OCI-LY3 (cell line): Measurements from ENCODE around the gene SPESP1.
"Not testable (repeated sequence)": the region's sequence is repeated elsewhere in the genome, so short reads cannot be mapped to it uniquely, and the experiment has no call there.

ENCODE experiments used
- H2AFZ ChIP-seq: fragments of 200-600, 300-600 bp; shearing (Covaris generic); 2 replicates; pipeline ENCODE4 v1.6.0; 2014; ENCODE audit warnings: antibody characterized with exemption, low read depth, low read length
- H3K27ac ChIP-seq: fragments of 200-600, 300-600 bp; sonication (generic); 2 replicates; pipeline ENCODE4 v1.5.1; 2014; ENCODE audit warnings: mild to moderate bottlenecking, low read length, moderate library complexity, mixed read lengths
- H3K27me3 ChIP-seq: fragments of 200-600, 300-600 bp; sonication (generic); 2 replicates; pipeline ENCODE4 v1.6.1; 2014; ENCODE audit warnings: low read depth, low read length, mixed read lengths
- H3K36me3 ChIP-seq: fragments of 200-600, 300-600 bp; sonication (generic); replicated peaks from 2 replicates; pipeline ENCODE3; 2014; ENCODE audit warnings: low read depth, low read length, mixed read lengths
- H3K4me1 ChIP-seq: fragments of 300-600, 200-600 bp; sonication (generic); 2 replicates; pipeline ENCODE4 v1.6.1; 2014; ENCODE audit warnings: low read length, mixed read lengths
- H3K4me2 ChIP-seq: fragments of 200-600, 300-600 bp; sonication (generic); 2 replicates; pipeline ENCODE4 v1.6.1; 2014; ENCODE audit warnings: low read length, mixed read lengths
- H3K4me3 ChIP-seq: fragments of 300-600, 200-600 bp; sonication (generic); 2 replicates; pipeline ENCODE4 v1.5.1; 2014; ENCODE audit warnings: antibody characterized with exemption, mild to moderate bottlenecking, low read length, moderate library complexity
- H3K79me2 ChIP-seq: fragments of 300-600, 200-600 bp; shearing (Covaris generic); 2 replicates; pipeline ENCODE4 v1.6.1; 2014; ENCODE audit warnings: mild to moderate bottlenecking, low read length, mixed read lengths
- H3K9ac ChIP-seq: fragments of 300-600, 200-600 bp; shearing (Covaris generic); 2 replicates; pipeline ENCODE4 v1.6.0; 2014; ENCODE audit warnings: mild to moderate bottlenecking, low read length, moderate library complexity
- H3K9me3 ChIP-seq: fragments of 200-600, 300-600 bp; shearing (Covaris generic); 2 replicates; pipeline ENCODE4 v1.6.1; 2014; ENCODE audit warnings: low read length, mixed read lengths; ENCODE audit not compliant: insufficient read depth
- H4K20me1 ChIP-seq: fragments of 200-600, 300-600 bp; sonication (generic); 2 replicates; pipeline ENCODE4 v1.6.1; 2016; ENCODE audit warnings: low read length, mixed read lengths; ENCODE audit not compliant: insufficient read depth
- CTCF ChIP-seq: fragments of 200-600, 300-600 bp; sonication (generic); IDR thresholded peaks from 2 replicates; pipeline ENCODE4 v1.5.1; 2014; ENCODE audit warnings: antibody characterized with exemption, low read length, low read depth
- EZH2phosphoT487 ChIP-seq: fragments of 200-600 bp; shearing (Covaris generic); IDR thresholded peaks from 2 replicates; pipeline ENCODE4 v1.6.1; 2018; ENCODE audit warnings: antibody characterized with exemption, mixed run types, low read depth

The SPESP1 gene

GRCh38 chr15:68967948-68968347, 37.6 kb downstream of the SPESP1 start:
- Histone ChIP-seq H3K36me3 (no peaks in the 10 kb centered on the region), H3K9me3 (peaks cover 10% of the 10 kb centered on the region), H3K4me3 (no peak overlapping the region), H2AFZ (no peak overlapping the region), H3K27me3 (peaks cover 28% of the 10 kb centered on the region), H3K79me2 (no peaks in the 10 kb centered on the region), H3K4me1 (no peaks in the 10 kb centered on the region), H3K27ac (no peak overlapping the region), H4K20me1 (no peaks in the 10 kb centered on the region), H3K9ac (no peak overlapping the region), H3K4me2 (no peak overlapping the region)
- TF ChIP-seq CTCF: no peak
- TF ChIP-seq EZH2phosphoT487: no peak

- Histone ChIP-seq H4K20me1 (no peaks in the 10 kb centered on the region), H3K4me2 (no peak overlapping the region), H3K9me3 (peaks cover 10% of the 10 kb centered on the region), H3K79me2 (no peaks in the 10 kb centered on the region), H3K27ac (no peak overlapping the region), H3K36me3 (no peaks in the 10 kb centered on the region), H2AFZ (no peak overlapping the region), H3K4me3 (no peak overlapping the region), H3K9ac (no peak overlapping the region), H3K4me1 (no peaks in the 10 kb centered on the region), H3K27me3 (peaks cover 28% of the 10 kb centered on the region)
- no peak for TF ChIP-seq CTCF
- no peak for TF ChIP-seq EZH2phosphoT487
Measured at GRCh38 chr15:68969298-68969697, 39.0 kb downstream of the SPESP1 start.

GRCh38 chr15:68972201-68973065, 42.1 kb downstream of the SPESP1 start:
- no peak overlapping the region for H3K9ac ChIP-seq
- no peaks in the 10 kb centered on the region for H3K36me3 ChIP-seq
- H3K4me1 ChIP-seq: no peaks in the 10 kb centered on the region
- TF ChIP-seq EZH2phosphoT487 (no peak), CTCF (no peak)
- H3K79me2 ChIP-seq: no peaks in the 10 kb centered on the region
- no peak overlapping the region for H3K27ac ChIP-seq
- H3K4me3 ChIP-seq: no peak overlapping the region
- no peak overlapping the region; the same call in 1 of the 2 replicates for H2AFZ ChIP-seq
- peaks cover 25% of the 10 kb centered on the region for H3K27me3 ChIP-seq
- no peaks in the 10 kb centered on the region; the same call in 1 of the 2 replicates for H3K9me3 ChIP-seq
- no peak overlapping the region for H3K4me2 ChIP-seq
- no peaks in the 10 kb centered on the region for H4K20me1 ChIP-seq

GRCh38 chr15:68975651-68976160, 45.4 kb downstream of the SPESP1 start:
- H3K9ac ChIP-seq, H3K36me3 ChIP-seq, H3K4me1 ChIP-seq, H3K79me2 ChIP-seq, H4K20me1 ChIP-seq, H3K4me3 ChIP-seq, H3K9me3 ChIP-seq, H3K27ac ChIP-seq, H3K4me2 ChIP-seq, H2AFZ ChIP-seq: not testable (repeated sequence)
- H3K27me3 ChIP-seq: peaks cover 28% of the 10 kb centered on the region

- not testable (repeated sequence) for H3K36me3 ChIP-seq, H4K20me1 ChIP-seq, H3K27ac ChIP-seq, H3K4me1 ChIP-seq, H3K4me3 ChIP-seq, H3K9me3 ChIP-seq, H3K4me2 ChIP-seq, H2AFZ ChIP-seq, H3K79me2 ChIP-seq, H3K9ac ChIP-seq
- peaks cover 30% of the 10 kb centered on the region for H3K27me3 ChIP-seq
Measured at GRCh38 chr15:68977426-68977825, 47.1 kb downstream of the SPESP1 start.
